Smooth muscle cell (in vitro differentiated cells): ENCODE measurements around the gene ERH. TPM values are rescaled to one million over a fixed set of nuclear protein-coding genes. Genes with fewer than 3 reads are reported as not detected.
A peak's percentile ranks its signal among the peaks of the same experiment; 100 is the strongest.

Source experiments
- DNase-seq: peaks from one replicate; lab custom pipeline; 2025; ENCODE audit not compliant: unreplicated experiment; lab: John Stamatoyannopoulos, UW
- H2AFZ ChIP-seq: fragments of 200-600 bp; sonication (generic); 2 replicates; pipeline ENCODE4 v1.6.0; 2016; ENCODE audit warnings: antibody characterized with exemption, low read depth, mild to moderate bottlenecking
- H3F3A ChIP-seq: fragments of 200-600 bp; sonication (generic); 2 replicates; pipeline ENCODE4 v1.6.0; 2017; ENCODE audit warnings: antibody characterized with exemption, low read depth
- H3K27ac ChIP-seq: fragments of 200-600 bp; sonication (generic); 2 replicates; pipeline ENCODE4 v1.5.1; 2016; ENCODE audit warnings: low read depth, mild to moderate bottlenecking
- H3K27me3 ChIP-seq: fragments of 200-600 bp; sonication (generic); 2 replicates; pipeline ENCODE4 v1.6.1; 2016; ENCODE audit warnings: low read depth, mild to moderate bottlenecking
- H3K36me3 ChIP-seq: fragments of 200-600 bp; sonication (generic); 2 replicates; pipeline ENCODE4 v1.5.1; 2016; ENCODE audit warnings: low read depth
- H3K4me1 ChIP-seq: fragments of 200-600 bp; sonication (generic); 2 replicates; pipeline ENCODE4 v1.5.1; 2016; ENCODE audit warnings: low read depth
- H3K4me2 ChIP-seq: fragments of 200-600 bp; sonication (generic); 2 replicates; pipeline ENCODE4 v1.6.0; 2016; ENCODE audit warnings: mild to moderate bottlenecking
- H3K4me3 ChIP-seq: fragments of 200-600 bp; sonication (generic); 2 replicates; pipeline ENCODE4 v1.5.1; 2016; ENCODE audit warnings: mild to moderate bottlenecking
- H3K79me2 ChIP-seq: fragments of 200-600 bp; sonication (generic); 2 replicates; pipeline ENCODE4 v1.6.0; 2016; ENCODE audit warnings: low read depth, mild to moderate bottlenecking
- H3K9ac ChIP-seq: fragments of 200-600 bp; sonication (generic); 2 replicates; pipeline ENCODE4 v1.6.0; 2016; ENCODE audit warnings: low read depth
- H3K9me3 ChIP-seq: fragments of 200-600 bp; sonication (generic); replicated peaks from 2 replicates; pipeline ENCODE4 v1.5.1; 2016; ENCODE audit warnings: low read depth
- H4K20me1 ChIP-seq: fragments of 200-600 bp; sonication (generic); 2 replicates; pipeline ENCODE4 v1.6.0; 2016; ENCODE audit warnings: low read depth
- WGBS: methylation state at CpG from one replicate; pipeline ENCODE4 v1.1.7; 2016; ENCODE audit warnings: low lambda C conversion rate; 5-methylcytosine and 5-hydroxymethylcytosine counted together
- polyA plus RNA-seq: library from polyadenylated mRNA; unstranded; fragments of >200 nt; fragmentation: Nextera tagmentation; extraction: Ambion mirVana; gene quantifications from 2 replicates; pipeline ENCODE4 v1.2.1, GENCODE V29; 2016
- total RNA-seq: library from RNA; depleted of rRNA; stranded (reverse); fragments of >200 nt; gene quantifications from 2 replicates; pipeline ENCODE4 v1.2.3, GENCODE V29; 2014
- TF ChIP-seq, protein P1 (sequence below): fragments of 200-600 bp; sonication (generic); IDR thresholded peaks from 2 replicates; pipeline ENCODE4 v1.5.1; 2017; ENCODE audit warnings: borderline replicate concordance, mild to moderate bottlenecking, antibody characterized with exemption; ENCODE audit not compliant: insufficient read depth, poor library complexity, severe bottlenecking

The ERH gene
- total RNA-seq, result 109 and 118 TPM in 2 replicates
- polyA plus RNA-seq, result 184 and 208 TPM in 2 replicates

DNA sequence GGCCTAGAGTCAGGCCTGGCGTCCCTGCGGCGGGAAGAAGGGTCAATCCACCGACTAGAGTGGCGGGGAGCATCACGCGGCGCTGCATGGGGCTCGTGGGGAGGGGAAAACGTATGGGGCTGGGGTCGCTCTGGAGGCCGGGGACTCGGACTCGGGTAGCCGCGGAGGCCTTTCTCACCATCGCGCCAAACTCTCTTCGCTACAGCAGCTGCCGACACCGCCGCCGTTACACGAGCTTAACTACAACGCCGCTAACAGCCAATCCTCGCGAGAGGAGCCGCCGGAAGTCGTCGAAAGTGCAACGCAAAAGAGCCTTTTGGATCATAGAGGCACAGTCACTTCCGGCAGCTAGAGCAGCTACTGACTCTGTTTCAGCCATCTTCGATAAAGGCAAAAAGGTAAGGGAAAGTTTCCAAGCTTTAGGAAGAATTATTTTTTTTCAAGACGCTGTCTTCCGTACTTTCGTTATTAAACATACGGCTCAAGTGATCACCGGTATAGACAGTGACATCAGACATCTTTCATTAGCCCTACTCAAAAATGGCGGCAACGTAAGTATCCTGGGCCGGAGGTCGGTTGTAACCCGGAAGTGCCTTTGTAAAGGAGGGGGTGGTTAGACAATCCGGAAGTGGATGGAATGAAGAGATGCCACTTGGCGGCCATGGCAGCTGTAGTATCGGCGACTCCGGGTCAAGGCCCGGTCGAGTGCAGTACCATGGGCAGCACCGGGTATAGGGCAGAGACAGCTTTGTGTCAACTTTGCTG is at the start of gene ERH, which contains the start of gene SLC39A9:
ERH (minus strand) TSS at position 247 of the 765 bp plus-strand sequence; CDS start at position 181, 66 bp downstream.
SLC39A9 (plus strand) TSS at position 640 of the 765 bp plus-strand sequence. CDS start 678 bp downstream, outside the sequence.
- peak within 1 kb of the TSS; percentile 97 for H3K9ac ChIP-seq
- no peaks in the 10 kb centered on the region for H3F3A ChIP-seq
- TF ChIP-seq, protein P1, sequence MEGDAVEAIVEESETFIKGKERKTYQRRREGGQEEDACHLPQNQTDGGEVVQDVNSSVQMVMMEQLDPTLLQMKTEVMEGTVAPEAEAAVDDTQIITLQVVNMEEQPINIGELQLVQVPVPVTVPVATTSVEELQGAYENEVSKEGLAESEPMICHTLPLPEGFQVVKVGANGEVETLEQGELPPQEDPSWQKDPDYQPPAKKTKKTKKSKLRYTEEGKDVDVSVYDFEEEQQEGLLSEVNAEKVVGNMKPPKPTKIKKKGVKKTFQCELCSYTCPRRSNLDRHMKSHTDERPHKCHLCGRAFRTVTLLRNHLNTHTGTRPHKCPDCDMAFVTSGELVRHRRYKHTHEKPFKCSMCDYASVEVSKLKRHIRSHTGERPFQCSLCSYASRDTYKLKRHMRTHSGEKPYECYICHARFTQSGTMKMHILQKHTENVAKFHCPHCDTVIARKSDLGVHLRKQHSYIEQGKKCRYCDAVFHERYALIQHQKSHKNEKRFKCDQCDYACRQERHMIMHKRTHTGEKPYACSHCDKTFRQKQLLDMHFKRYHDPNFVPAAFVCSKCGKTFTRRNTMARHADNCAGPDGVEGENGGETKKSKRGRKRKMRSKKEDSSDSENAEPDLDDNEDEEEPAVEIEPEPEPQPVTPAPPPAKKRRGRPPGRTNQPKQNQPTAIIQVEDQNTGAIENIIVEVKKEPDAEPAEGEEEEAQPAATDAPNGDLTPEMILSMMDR, result no peak
- peaks cover 33% of the 10 kb centered on the region for H3K4me1 ChIP-seq
- WGBS, result under 1% methylated on average over 53 of the region's 53 CpGs
- H3K27ac ChIP-seq, result peak within 1 kb of the TSS; percentile 92
- peak within 1 kb of the TSS; percentile 79 for H3K4me3 ChIP-seq
- peak within 1 kb of the TSS; percentile 84 for H2AFZ ChIP-seq
- peak within 1 kb of the TSS; percentile 98 for H3K4me2 ChIP-seq
- DNase-seq, result peak; percentile 55
- H3K79me2 ChIP-seq, result peaks cover 93% of the 10 kb centered on the region
- no peaks in the 10 kb centered on the region for H3K27me3 ChIP-seq
- H4K20me1 ChIP-seq, result peaks cover 76% of the 10 kb centered on the region
- H3K36me3 ChIP-seq, result peaks cover 3% of the 10 kb centered on the region
- H3K9me3 ChIP-seq, result no peaks in the 10 kb centered on the region

GRCh38 chr14:69443296-69443805 is 45.3 kb upstream of the ERH start:
- no peak overlapping the region for H3K9ac ChIP-seq
- TF ChIP-seq, protein P1, result no peak
- DNase-seq, result no peak
- peaks cover 69% of the 10 kb centered on the region for H4K20me1 ChIP-seq
- H3K27ac ChIP-seq, result no peak overlapping the region
- no peak overlapping the region for H2AFZ ChIP-seq
- no peaks in the 10 kb centered on the region for H3K27me3 ChIP-seq
- no peaks in the 10 kb centered on the region for H3K4me1 ChIP-seq
- no peaks in the 10 kb centered on the region for H3F3A ChIP-seq
- no peak overlapping the region for H3K4me2 ChIP-seq
- 97% methylated on average over 5 of the region's 5 CpGs for WGBS
- no peaks in the 10 kb centered on the region for H3K9me3 ChIP-seq
- no peaks in the 10 kb centered on the region for H3K36me3 ChIP-seq
- peaks cover 17% of the 10 kb centered on the region for H3K79me2 ChIP-seq
- no peak overlapping the region for H3K4me3 ChIP-seq

DNA sequence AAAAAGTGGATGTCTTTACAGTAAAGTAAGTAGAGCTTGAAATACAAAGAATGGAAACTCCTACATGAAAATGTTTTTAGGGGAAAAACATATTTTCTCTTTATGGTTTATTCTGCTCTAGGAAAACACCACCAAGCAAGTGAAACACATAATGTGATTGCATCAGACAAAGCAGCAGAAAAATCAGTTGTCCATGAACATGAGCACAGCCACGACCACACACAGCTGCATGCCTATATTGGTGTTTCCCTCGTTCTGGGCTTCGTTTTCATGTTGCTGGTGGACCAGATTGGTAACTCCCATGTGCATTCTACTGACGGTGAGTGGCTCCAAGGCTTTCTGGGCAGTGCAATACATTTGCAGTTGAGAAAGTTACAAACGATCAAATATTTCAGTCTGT is 43.8 kb upstream of the ERH start:
- WGBS, result 79% methylated on average over 5 of the region's 5 CpGs

More for the DNA sequence above, 43.8 kb upstream of the ERH start:
- Histone ChIP-seq H3K9ac (no peak overlapping the region), H3K9me3 (no peaks in the 10 kb centered on the region), H3K79me2 (peaks cover 18% of the 10 kb centered on the region), H3K36me3 (no peaks in the 10 kb centered on the region), H3K4me3 (no peak overlapping the region), H3K4me2 (no peak overlapping the region), H2AFZ (no peak overlapping the region), H3K27me3 (no peaks in the 10 kb centered on the region), H3K4me1 (no peaks in the 10 kb centered on the region), H4K20me1 (peaks cover 73% of the 10 kb centered on the region), H3K27ac (no peak overlapping the region), H3F3A (no peaks in the 10 kb centered on the region)
- TF ChIP-seq, protein P1, result no peak
- DNase-seq, result no peak
